H1 (cell line): Measurements from ENCODE around the gene ACTL7A. TPM values are rescaled to one million over a fixed set of nuclear protein-coding genes. Genes with fewer than 3 reads are reported as not detected.

Experiments
- CTCF ChIA-PET: fragments of 300-600 bp; sonication (Branson Sonifier 250); formaldehyde crosslinking; loops from one replicate; lab custom pipeline; 2021; ENCODE audit not compliant: partially characterized antibody; lab: Charles Lee
- POLR2A ChIA-PET: fragments of 300-600 bp; sonication (Branson Sonifier 250); formaldehyde crosslinking; loops from one replicate; lab custom pipeline; 2021; ENCODE audit warnings: inconsistent platforms; ENCODE audit not compliant: partially characterized antibody; lab: Charles Lee
- DNase-seq, 2 experiments: peaks; one replicate each; pipeline versions ENCODE4 v3.0.0 to v3.0.0-alpha.2; 2010 to 2022; ENCODE audit warnings: low spot score in 2 of 2, low read depth in 1 of 2, mixed read lengths in 1 of 2
- FAIRE-seq: peaks from 2 replicates; lab custom pipeline; 2011; peaks lifted over from hg19 to GRCh38; lab: Jason Lieb, UNC
- H2AFZ ChIP-seq: 2 replicates; pipeline ENCODE4 v1.8.1; 2012; ENCODE audit warnings: low read length, inconsistent platforms
- H2AK5ac ChIP-seq: 2 replicates; pipeline ENCODE4 v1.6.1; 2013; ENCODE audit warnings: low read depth, low read length
- H2BK120ac ChIP-seq: replicated peaks from 2 replicates; pipeline ENCODE3; 2013; ENCODE audit warnings: low read depth, low read length, inconsistent platforms
- H2BK12ac ChIP-seq: 2 replicates; pipeline ENCODE4 v1.6.1; 2013; ENCODE audit warnings: low read depth, low read length
- H2BK15ac ChIP-seq: 2 replicates; pipeline ENCODE4 v1.6.1; 2013; ENCODE audit warnings: low read length
- H2BK20ac ChIP-seq: 2 replicates; pipeline ENCODE4 v1.6.1; 2013; ENCODE audit warnings: low read length
- H2BK5ac ChIP-seq: 2 replicates; pipeline ENCODE4 v1.6.1; 2013; ENCODE audit warnings: low read depth, low read length
- H3K14ac ChIP-seq: 2 replicates; pipeline ENCODE4 v1.6.1; 2013; ENCODE audit warnings: inconsistent platforms; ENCODE audit not compliant: insufficient read length
- H3K18ac ChIP-seq: 2 replicates; pipeline ENCODE4 v1.6.1; 2013; ENCODE audit warnings: low read length; ENCODE audit errors: extremely low read depth
- H3K23ac ChIP-seq: 2 replicates; pipeline ENCODE4 v1.6.1; 2013; ENCODE audit warnings: inconsistent platforms; ENCODE audit not compliant: insufficient read length
- H3K23me2 ChIP-seq: 2 replicates; pipeline ENCODE4 v1.6.1; 2013; ENCODE audit warnings: low read depth, low read length
- H3K27ac ChIP-seq: 2 replicates; pipeline ENCODE4 v1.6.1; 2011; ENCODE audit warnings: low read depth, low read length, inconsistent platforms
- H3K27me3 ChIP-seq, 4 experiments: replicated peaks in 1 of 4; 1 replicate in 1 of 4; 2 replicates in 3 of 4; pipeline versions ENCODE4 v1.6.1 to v1.8.1; 2011 to 2013; ENCODE audit warnings: low read length in 3 of 4, mild to moderate bottlenecking in 3 of 4, inconsistent platforms in 2 of 4, mixed read lengths in 2 of 4, moderate library complexity in 1 of 4; ENCODE audit not compliant: control insufficient read depth in 3 of 4, insufficient read depth in 3 of 4; ENCODE audit errors: extremely low read depth in 1 of 4
- H3K36me3 ChIP-seq, 4 experiments: 2 replicates each; pipeline versions ENCODE4 v1.6.1 to v1.8.1; 2011 to 2013; ENCODE audit warnings: mild to moderate bottlenecking in 4 of 4, low read length in 3 of 4, moderate library complexity in 2 of 4, control low read depth in 1 of 4, inconsistent platforms in 1 of 4; ENCODE audit not compliant: insufficient read depth in 4 of 4, control insufficient read depth in 2 of 4
- H3K4ac ChIP-seq: replicated peaks from 2 replicates; pipeline ENCODE3; 2013; ENCODE audit warnings: low read length, low read depth, mixed read lengths, inconsistent platforms; ENCODE audit not compliant: insufficient read length
- H3K4me1 ChIP-seq, 4 experiments: replicated peaks in 1 of 4; 1 replicate in 1 of 4; 2 replicates in 3 of 4; pipeline versions ENCODE4 v1.6.1 to v1.8.1; 2011 to 2013; ENCODE audit warnings: low read length in 3 of 4, inconsistent platforms in 2 of 4, mixed read lengths in 1 of 4; ENCODE audit not compliant: insufficient read depth in 4 of 4, control insufficient read depth in 3 of 4
- H3K4me2 ChIP-seq, 2 experiments: 2 replicates each; pipeline versions ENCODE4 v1.6.1 to v1.8.1; 2011 to 2013; ENCODE audit warnings: low read depth in 2 of 2, low read length in 2 of 2, control low read depth in 1 of 2, inconsistent platforms in 1 of 2, mild to moderate bottlenecking in 1 of 2; ENCODE audit not compliant: insufficient read depth in 1 of 2
- H3K4me3 ChIP-seq, 4 experiments: fragments of 200-600, 300-600 bp in 1 of 4; sonication (generic), shearing (Covaris generic), sonication (Bioruptor Twin) in 1 of 4; 2 replicates each; pipeline versions ENCODE4 v1.5.1 to v1.8.1; 2011 to 2016; ENCODE audit warnings: low read length in 4 of 4, low read depth in 3 of 4, control low read depth in 2 of 4, inconsistent platforms in 2 of 4, mild to moderate bottlenecking in 2 of 4, mixed read lengths in 1 of 4, moderate library complexity in 1 of 4; ENCODE audit not compliant: insufficient read depth in 2 of 4; ENCODE audit errors: extremely low read depth in 1 of 4
- H3K56ac ChIP-seq: replicated peaks from 2 replicates; pipeline ENCODE3; 2013; ENCODE audit warnings: low read depth, mild to moderate bottlenecking, mixed read lengths, low read length, inconsistent platforms; ENCODE audit not compliant: insufficient read length
- H3K79me1 ChIP-seq: 2 replicates; pipeline ENCODE4 v1.6.1; 2013; ENCODE audit warnings: low read depth, low read length, control low read depth
- H3K79me2 ChIP-seq, 2 experiments: 2 replicates each; pipeline versions ENCODE4 v1.6.1 to v1.8.1; 2012 to 2013; ENCODE audit warnings: low read length in 2 of 2, mild to moderate bottlenecking in 2 of 2, inconsistent platforms in 1 of 2; ENCODE audit not compliant: insufficient read depth in 2 of 2, control insufficient read depth in 1 of 2
- H3K9ac ChIP-seq, 4 experiments: replicated peaks in 1 of 4; 1 replicate in 1 of 4; 2 replicates in 3 of 4; pipeline versions ENCODE4 v1.6.1 to v1.8.1; 2011 to 2013; ENCODE audit warnings: low read depth in 3 of 4, low read length in 3 of 4, control low read depth in 2 of 4, mild to moderate bottlenecking in 2 of 4, moderate library complexity in 2 of 4, inconsistent platforms in 1 of 4; ENCODE audit errors: extremely low read depth in 1 of 4
- H3K9me3 ChIP-seq, 2 experiments: 2 replicates each; pipeline versions ENCODE4 v1.6.1 to v1.8.1; 2012 to 2013; ENCODE audit warnings: mild to moderate bottlenecking in 2 of 2, moderate library complexity in 2 of 2, control low read depth in 1 of 2, inconsistent platforms in 1 of 2, low read depth in 1 of 2, low read length in 1 of 2, mixed read lengths in 1 of 2; ENCODE audit not compliant: insufficient read depth in 2 of 2
- H4K20me1 ChIP-seq, 2 experiments: replicated peaks in 1 of 2; 2 replicates each; pipeline versions ENCODE3 to v1.8.1; 2011 to 2013; ENCODE audit warnings: inconsistent platforms in 2 of 2, low read length in 2 of 2, mild to moderate bottlenecking in 1 of 2; ENCODE audit not compliant: insufficient read depth in 2 of 2, control insufficient read depth in 1 of 2
- H4K5ac ChIP-seq: 2 replicates; pipeline ENCODE4 v1.6.1; 2013; ENCODE audit warnings: low read length, low read depth, mixed read lengths, inconsistent platforms; ENCODE audit not compliant: insufficient read length
- H4K8ac ChIP-seq: 2 replicates; pipeline ENCODE4 v1.8.0; 2013; ENCODE audit warnings: mild to moderate bottlenecking, moderate library complexity, low read length, inconsistent platforms; ENCODE audit not compliant: insufficient read depth; ENCODE audit errors: extremely low read depth
- H4K91ac ChIP-seq: replicated peaks from 2 replicates; pipeline ENCODE3; 2013; ENCODE audit warnings: low read length, mixed read lengths, inconsistent platforms; ENCODE audit not compliant: insufficient read length
- CBX8 ChIP-seq: fragments of 300-800, 300-1000 bp; sonication (generic); IDR thresholded peaks from 2 replicates; pipeline ENCODE4 v1.7.1; 2016; ENCODE audit warnings: low read depth, low read length, borderline replicate concordance
- CREB1 ChIP-seq: IDR thresholded peaks from 2 replicates; pipeline ENCODE4 v1.6.1; 2012; ENCODE audit warnings: inconsistent platforms
- KDM4A ChIP-seq: IDR thresholded peaks from one replicate; pipeline ENCODE4 v1.7.1; 2012; ENCODE audit warnings: low read depth, mild to moderate bottlenecking, moderate library complexity, low read length, inconsistent platforms; ENCODE audit not compliant: severe bottlenecking
- MAFK ChIP-seq: IDR thresholded peaks from 2 replicates; pipeline ENCODE4 v1.6.1; 2012; ENCODE audit warnings: low read depth, mild to moderate bottlenecking, improper control_type of control experiment, low read length
- RNF2 ChIP-seq: fragments of 200-900, 300-1000 bp; sonication (generic); IDR thresholded peaks from 2 replicates; pipeline ENCODE4 v1.7.1; 2016; ENCODE audit warnings: borderline replicate concordance, low read depth, mild to moderate bottlenecking, antibody characterized with exemption, low read length; ENCODE audit not compliant: poor library complexity, severe bottlenecking; ENCODE audit errors: missing control alignments
- SIX5 ChIP-seq: IDR thresholded peaks from 2 replicates; pipeline ENCODE4 v1.6.1; 2011; ENCODE audit warnings: mild to moderate bottlenecking, low read depth, low read length
- TAF7 ChIP-seq: optimal IDR thresholded peaks from 2 replicates; pipeline ENCODE3; 2011; ENCODE audit warnings: low read depth, mild to moderate bottlenecking, inconsistent platforms, low read length, moderate library complexity, borderline replicate concordance
- ZNF274 ChIP-seq: IDR thresholded peaks from 2 replicates; pipeline ENCODE4 v1.7.0; 2012; ENCODE audit warnings: low read length, borderline replicate concordance; ENCODE audit errors: extremely low read depth
- WGBS, 2 experiments: shearing (Covaris generic) in 1 of 2; methylation state at CpG; one replicate each; pipeline versions ENCODE4 v1.1.6 to v1.1.7; 2013 to 2015; ENCODE audit warnings: low lambda C conversion rate in 2 of 2, mixed read lengths in 2 of 2, inconsistent platforms in 1 of 2, low coverage in 1 of 2, missing lambda C conversion rate in 1 of 2; ENCODE audit not compliant: insufficient replicate concordance in 2 of 2, insufficient coverage in 1 of 2, insufficient read length in 1 of 2; ENCODE audit errors: extremely low coverage in 1 of 2, missing lambda C conversion rate in 1 of 2; 5-methylcytosine and 5-hydroxymethylcytosine counted together
- polyA plus RNA-seq, 7 experiments: library from polyadenylated mRNA; depleted of rRNA in 3 of 7; stranded (reverse) in 5 of 7; unstranded in 2 of 7; fragments of >200 nt in 5 of 7; fragments of 200-250 nt in 2 of 7; gene quantifications; 1 replicate in 5 of 7; 2 replicates in 1 of 7; 4 replicates in 1 of 7; pipeline versions ENCODE4 v1.2.1 to v1.2.3, GENCODE V29; 2011 to 2013; ENCODE audit warnings: missing spikeins in 2 of 7, mixed read lengths in 2 of 7
- total RNA-seq: library from RNA; stranded (reverse); fragmentation: NEBNext Ultra II Directional; extraction: Animal tissue kit (Norgen Biotek cat#: 25700); gene quantifications from 2 replicates; pipeline ENCODE4 v1.2.1, GENCODE V29; 2021

Gene ACTL7A
- total and polyA plus RNA-seq, 2 of the 8 experiments (the other 6 are each of a cell fraction or from before 2014, with no cell fraction given) = not detected

DNA sequence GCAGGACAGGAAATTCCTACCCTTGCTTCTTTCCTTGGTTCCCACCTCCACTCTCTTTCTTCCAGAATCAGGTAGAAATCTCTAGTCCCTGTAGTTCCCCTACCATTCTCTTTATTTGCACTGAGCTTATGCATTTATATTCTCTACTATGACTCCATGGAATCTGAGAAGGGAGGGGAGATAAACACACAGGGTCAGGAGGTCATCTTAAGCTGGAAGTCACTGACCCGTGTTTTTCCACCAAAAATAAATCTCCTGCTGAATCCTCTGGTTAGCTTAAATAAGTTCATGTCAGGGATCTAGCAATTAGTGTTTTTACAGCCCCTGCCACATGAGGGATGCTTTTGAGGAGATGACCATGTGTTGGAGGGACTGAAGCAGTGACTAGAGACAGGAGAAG, 10.0 kb upstream of the ACTL7A start:
- no peak overlapping the region for H3K4me2 ChIP-seq
- no peak overlapping the region for H3K18ac ChIP-seq
- no peak overlapping the region for H2BK15ac ChIP-seq
- H3K4me3 ChIP-seq = no peak overlapping the region
- H2BK5ac ChIP-seq = no peak overlapping the region
- no peak overlapping the region for H3K56ac ChIP-seq
- no peak overlapping the region for H3K23ac ChIP-seq
- no peaks in the 10 kb centered on the region for H4K20me1 ChIP-seq
- H2BK12ac ChIP-seq = no peak overlapping the region
- H2AK5ac ChIP-seq = no peak overlapping the region
- H3K36me3 ChIP-seq = no peaks in the 10 kb centered on the region
- ChIA-PET POLR2A (no interaction called here), CTCF (interaction anchor here (1.1 to 1.6 kb wide), 3 partner anchors 25 to 335 kb away, joined by 3 to 8 read pairs (median 4); no protein-coding TSS in a partner anchor)
- H2AFZ ChIP-seq = no peak overlapping the region
- no peaks in the 10 kb centered on the region for H3K4me1 ChIP-seq
- H4K91ac ChIP-seq = no peak overlapping the region
- H2BK120ac ChIP-seq = no peak overlapping the region
- H4K5ac ChIP-seq = no peak overlapping the region
- H3K9ac ChIP-seq = no peak overlapping the region
- no peak overlapping the region for H3K14ac ChIP-seq
- H2BK20ac ChIP-seq = no peak overlapping the region
- H3K79me1 ChIP-seq = no peaks in the 10 kb centered on the region
- H3K79me2 ChIP-seq = no peaks in the 10 kb centered on the region
- FAIRE-seq (no peak), DNase-seq (no peak)
- WGBS, 2 experiments = 79% methylated on average over 1 of the region's 1 CpG; no CpG with 5 or more reads in 1 of the 2 experiments
- no peaks in the 10 kb centered on the region for H3K23me2 ChIP-seq
- TF ChIP-seq CBX8 (no peak), SIX5 (no peak), CREB1 (no peak), KDM4A (no peak), ZNF274 (no peak), TAF7 (no peak), MAFK (no peak), RNF2 (no peak)
- H3K27ac ChIP-seq = no peak overlapping the region
- H4K8ac ChIP-seq = no peak overlapping the region
- H3K9me3 ChIP-seq = no peaks in the 10 kb centered on the region
- no peak overlapping the region for H3K4ac ChIP-seq
- H3K27me3 ChIP-seq = no peaks in the 10 kb centered on the region
